Ascending aorta (tissue), 2 donors: ENCODE measurements around the gene CD3D. TPM values are rescaled to one million over a fixed set of nuclear protein-coding genes. Genes with fewer than 3 reads are reported as not detected.

Source experiments
- DNase-seq, 2 donors: peaks; one replicate each; pipeline ENCODE4 v3.0.0-alpha.2; 2019; ENCODE audit warnings: low spot score in 2 of 2
- H3K27ac ChIP-seq, 2 donors: fragments of 200-600 bp; sonication (generic); one replicate each; pipeline ENCODE4 v1.5.1; 2016 to 2017; ENCODE audit warnings: mild to moderate bottlenecking in 1 of 2
- H3K27me3 ChIP-seq: fragments of 200-600 bp; sonication (generic); one replicate; pipeline ENCODE4 v1.5.1; 2017
- H3K36me3 ChIP-seq, 2 donors: fragments of 200-600 bp; sonication (generic); one replicate each; pipeline ENCODE4 v1.5.1; 2016
- H3K4me1 ChIP-seq, 2 donors: fragments of 200-600 bp; sonication (generic); one replicate each; pipeline ENCODE4 v1.5.1; 2016 to 2017; ENCODE audit warnings: mild to moderate bottlenecking in 1 of 2
- H3K4me3 ChIP-seq, 2 donors: fragments of 200-600 bp; sonication (generic); one replicate each; pipeline ENCODE4 v1.5.1; 2016 to 2017; ENCODE audit warnings: mild to moderate bottlenecking in 1 of 2
- H3K9me3 ChIP-seq, 2 donors: fragments of 200-600 bp; sonication (generic); one replicate each; pipeline ENCODE4 v1.5.1; 2016
- intact Hi-C: fragments of 100-400 bp; cut with DNase I; formaldehyde crosslinking; loops from one replicate; pipeline ENCODE4 v1.15.1; 2023
- total RNA-seq: library from RNA; depleted of rRNA; stranded (reverse); fragments of >200 nt; gene quantifications from one replicate; pipeline ENCODE4 v1.1.0, GENCODE V29; 2016
- TF ChIP-seq, protein P1 (sequence below), 3 experiments: fragments of 200-600 bp in 2 of 3; fragments of 450-650 bp in 1 of 3; sonication (generic) in 2 of 3; IDR thresholded peaks; one replicate each; pipeline ENCODE4 v1.5.1; 2016 to 2019; ENCODE audit warnings: antibody characterized with exemption in 3 of 3, mild to moderate bottlenecking in 1 of 3, moderate library complexity in 1 of 3

The CD3D gene
- total RNA-seq, 1 donor from 2014 or later: not detected

DNA sequence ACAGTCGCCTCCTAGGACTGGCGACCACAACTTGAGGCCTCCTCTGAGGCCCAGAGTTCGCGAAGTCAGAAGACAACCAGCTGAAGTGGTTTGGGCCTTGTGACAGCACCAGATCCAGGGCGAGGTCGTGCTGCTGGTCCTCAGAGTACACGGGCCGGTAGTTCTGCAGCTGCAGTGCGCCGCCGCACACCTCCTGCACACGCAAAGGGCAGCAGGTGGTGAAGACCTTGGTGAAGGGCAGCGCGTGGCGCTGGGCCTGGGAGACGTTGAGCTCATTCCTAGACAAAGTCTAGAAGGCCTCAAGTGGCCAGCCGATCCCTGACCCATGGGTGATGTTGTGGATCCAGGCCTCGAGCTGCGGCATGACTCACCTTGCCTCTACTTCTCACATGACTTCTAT lies 19.8 kb downstream of the CD3D start:
- Histone ChIP-seq H3K4me1 (no peaks in the 10 kb centered on the region), H3K27me3 (no peaks in the 10 kb centered on the region), H3K36me3 (no peaks in the 10 kb centered on the region), H3K27ac (no peak overlapping the region), H3K4me3 (no peak overlapping the region), H3K9me3 (no peaks in the 10 kb centered on the region)
- TF ChIP-seq, protein P1, sequence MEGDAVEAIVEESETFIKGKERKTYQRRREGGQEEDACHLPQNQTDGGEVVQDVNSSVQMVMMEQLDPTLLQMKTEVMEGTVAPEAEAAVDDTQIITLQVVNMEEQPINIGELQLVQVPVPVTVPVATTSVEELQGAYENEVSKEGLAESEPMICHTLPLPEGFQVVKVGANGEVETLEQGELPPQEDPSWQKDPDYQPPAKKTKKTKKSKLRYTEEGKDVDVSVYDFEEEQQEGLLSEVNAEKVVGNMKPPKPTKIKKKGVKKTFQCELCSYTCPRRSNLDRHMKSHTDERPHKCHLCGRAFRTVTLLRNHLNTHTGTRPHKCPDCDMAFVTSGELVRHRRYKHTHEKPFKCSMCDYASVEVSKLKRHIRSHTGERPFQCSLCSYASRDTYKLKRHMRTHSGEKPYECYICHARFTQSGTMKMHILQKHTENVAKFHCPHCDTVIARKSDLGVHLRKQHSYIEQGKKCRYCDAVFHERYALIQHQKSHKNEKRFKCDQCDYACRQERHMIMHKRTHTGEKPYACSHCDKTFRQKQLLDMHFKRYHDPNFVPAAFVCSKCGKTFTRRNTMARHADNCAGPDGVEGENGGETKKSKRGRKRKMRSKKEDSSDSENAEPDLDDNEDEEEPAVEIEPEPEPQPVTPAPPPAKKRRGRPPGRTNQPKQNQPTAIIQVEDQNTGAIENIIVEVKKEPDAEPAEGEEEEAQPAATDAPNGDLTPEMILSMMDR (IDR thresholded peaks at IDR 0.05): no peak
- DNase-seq: no peak
- intact Hi-C loops: no loop called here

DNA sequence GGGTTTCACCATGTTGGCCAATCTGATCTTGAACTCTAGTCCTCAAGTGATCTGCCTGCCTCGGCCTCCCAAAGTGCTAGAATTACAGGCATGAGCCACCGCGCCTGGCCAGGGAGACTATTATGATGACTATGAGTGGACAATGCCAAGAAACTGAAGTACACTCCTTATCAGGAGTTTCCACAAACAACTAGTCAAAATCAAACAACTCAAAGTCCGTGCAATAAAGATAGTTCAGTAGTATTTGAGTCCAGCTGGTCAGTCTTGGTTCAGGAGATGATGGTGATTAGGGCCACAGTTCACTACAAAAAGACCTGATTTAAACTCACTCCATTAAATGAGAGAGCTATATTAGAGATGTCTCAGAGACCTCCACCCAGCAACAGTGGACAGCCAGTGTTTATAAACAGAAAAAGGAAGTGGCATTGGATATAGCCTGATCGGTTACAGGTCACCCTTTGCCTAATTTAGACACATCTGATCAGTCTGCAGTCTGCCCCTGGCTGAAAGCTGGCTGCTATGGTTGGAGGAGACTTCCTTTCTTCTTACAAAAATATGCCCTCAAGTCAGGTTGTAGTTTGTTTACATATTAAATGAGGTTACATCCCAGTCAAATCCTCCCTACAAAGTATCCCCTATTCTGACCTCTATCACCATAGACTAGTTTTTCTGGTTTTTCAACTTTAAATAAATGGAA lies 21.0 kb downstream of the CD3D start:
- H3K4me1 ChIP-seq: no peaks in the 10 kb centered on the region
- H3K9me3 ChIP-seq: no peaks in the 10 kb centered on the region
- no peaks in the 10 kb centered on the region for H3K36me3 ChIP-seq
- no peak overlapping the region for H3K27ac ChIP-seq
- H3K27me3 ChIP-seq: no peaks in the 10 kb centered on the region
- H3K4me3 ChIP-seq: no peak overlapping the region
- DNase-seq: no peak
- intact Hi-C loops: no loop called here
- TF ChIP-seq, protein P1 (IDR thresholded peaks at IDR 0.05): no peak

DNA sequence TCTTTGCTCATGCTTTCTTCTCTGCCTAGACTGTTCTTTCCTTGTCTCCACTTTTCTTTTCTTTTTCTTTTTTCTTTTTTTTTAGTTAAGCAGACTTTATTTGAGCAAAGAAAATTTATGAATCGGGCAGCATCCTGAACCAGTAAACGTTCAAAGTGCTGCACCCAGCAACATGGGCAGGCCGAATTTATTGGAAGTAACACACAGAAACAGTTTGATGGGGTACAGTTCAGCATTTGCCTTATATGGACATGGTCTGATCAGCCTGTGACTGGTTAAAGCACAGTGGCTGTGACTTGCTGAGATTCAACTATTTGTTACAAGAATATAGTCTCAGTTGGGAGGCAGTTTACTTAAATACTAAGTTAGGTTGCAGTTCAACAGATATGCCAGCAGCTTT lies 22.0 kb downstream of the CD3D start:
- intact Hi-C loops: no loop called here
- no peaks in the 10 kb centered on the region for H3K4me1 ChIP-seq
- DNase-seq: no peak
- H3K36me3 ChIP-seq: no peaks in the 10 kb centered on the region
- TF ChIP-seq, protein P1 (IDR thresholded peaks at IDR 0.05): no peak
- H3K27ac ChIP-seq: no peak overlapping the region
- H3K27me3 ChIP-seq: no peaks in the 10 kb centered on the region
- H3K9me3 ChIP-seq: no peaks in the 10 kb centered on the region
- no peak overlapping the region for H3K4me3 ChIP-seq

DNA sequence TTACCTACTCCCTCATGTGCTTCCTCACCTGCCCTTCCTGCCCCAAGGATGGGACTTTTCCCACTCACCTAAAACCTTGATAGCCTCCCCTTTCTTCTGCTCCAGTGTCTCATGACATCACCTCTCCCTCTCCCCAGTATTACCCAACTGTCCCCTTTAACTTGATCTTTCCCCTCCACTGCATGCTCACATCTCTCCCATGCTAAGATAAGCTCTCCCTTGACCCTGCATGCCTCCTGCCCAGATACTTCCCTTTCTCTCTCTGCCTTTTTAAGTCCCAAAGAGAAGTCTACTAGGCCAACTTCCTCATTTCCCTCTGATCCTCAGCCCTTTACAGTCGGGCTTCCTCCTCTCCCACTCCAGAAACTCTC lies 23.2 kb downstream of the CD3D start:
- H3K36me3 ChIP-seq: no peaks in the 10 kb centered on the region
- H3K4me1 ChIP-seq: no peaks in the 10 kb centered on the region
- H3K9me3 ChIP-seq: no peaks in the 10 kb centered on the region
- no peak for DNase-seq
- no peak overlapping the region for H3K4me3 ChIP-seq
- TF ChIP-seq, protein P1 (IDR thresholded peaks at IDR 0.05): no peak
- no peak overlapping the region for H3K27ac ChIP-seq
- intact Hi-C loops: no loop called here
- no peaks in the 10 kb centered on the region for H3K27me3 ChIP-seq

DNA sequence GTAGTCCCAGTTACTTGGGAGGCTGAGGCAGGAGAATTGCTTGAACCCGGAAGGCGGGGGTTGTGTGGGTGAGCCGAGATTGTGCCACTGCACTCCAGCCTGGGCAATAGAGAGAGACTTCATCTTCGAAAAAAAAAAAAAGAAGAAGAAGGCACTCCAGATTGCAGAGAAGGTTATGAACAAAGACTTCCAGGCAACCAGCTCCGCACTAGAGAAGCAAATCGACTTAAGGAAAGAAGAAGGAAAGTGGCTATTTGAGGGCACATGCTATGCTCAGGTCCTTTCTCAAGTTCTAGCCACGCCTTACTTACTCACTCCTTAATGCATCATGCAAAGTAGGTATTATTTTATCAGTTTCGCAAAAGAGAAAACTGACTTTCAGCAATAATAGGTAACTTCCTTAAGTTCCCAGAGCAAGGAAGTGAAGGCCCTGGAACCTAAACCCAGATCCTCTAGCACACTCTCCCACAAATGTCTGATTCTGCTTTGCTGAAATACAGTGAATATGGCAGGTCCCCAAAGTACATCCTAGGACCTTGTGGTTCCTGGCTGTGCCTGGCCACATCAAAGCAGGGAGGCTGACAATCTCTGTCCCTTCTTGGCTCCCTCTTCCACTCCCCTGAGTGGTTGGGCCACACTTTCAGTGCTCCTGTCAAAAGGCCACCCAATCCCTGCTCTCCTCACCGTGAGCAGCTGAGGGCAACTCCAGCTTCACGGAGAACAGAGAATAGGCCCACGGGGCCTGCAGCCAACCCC lies 23.7 kb downstream of the CD3D start:
- Histone ChIP-seq H3K9me3 (no peaks in the 10 kb centered on the region), H3K4me1 (no peaks in the 10 kb centered on the region), H3K36me3 (no peaks in the 10 kb centered on the region), H3K27ac (no peak overlapping the region), H3K4me3 (no peak overlapping the region), H3K27me3 (no peaks in the 10 kb centered on the region)
- intact Hi-C loops: no loop called here
- DNase-seq: no peak
- TF ChIP-seq, protein P1 (IDR thresholded peaks at IDR 0.05): no peak
